ENCODE results near the gene FXYD6.
A peak's percentile ranks its signal among the peaks of the same experiment; 100 is the strongest.
"Not testable (repeated sequence)": the region's sequence is repeated elsewhere in the genome, so short reads cannot be mapped to it uniquely, and the experiment has no call there.

FXYD6 gene

DNA sequence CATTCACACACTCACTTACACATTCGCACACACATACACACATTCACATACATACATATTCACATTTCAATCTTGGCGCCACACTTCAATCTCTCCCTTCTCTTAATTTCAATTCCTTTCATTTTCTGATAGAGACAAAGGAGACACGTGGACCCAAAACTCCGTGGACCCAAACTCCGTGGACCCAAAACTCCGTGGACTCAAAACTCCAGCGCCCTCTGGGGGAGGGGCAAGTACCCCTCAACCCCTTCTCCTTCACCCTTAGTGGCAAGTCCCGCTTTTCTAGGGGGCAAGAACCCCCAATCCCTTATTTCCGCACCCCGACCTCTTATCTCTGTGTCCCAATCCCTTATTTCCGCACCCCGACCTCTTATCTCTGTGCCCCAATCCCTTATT, 66.4 kb downstream of the FXYD6 start:
- not testable (repeated sequence) for DNase-seq

DNA sequence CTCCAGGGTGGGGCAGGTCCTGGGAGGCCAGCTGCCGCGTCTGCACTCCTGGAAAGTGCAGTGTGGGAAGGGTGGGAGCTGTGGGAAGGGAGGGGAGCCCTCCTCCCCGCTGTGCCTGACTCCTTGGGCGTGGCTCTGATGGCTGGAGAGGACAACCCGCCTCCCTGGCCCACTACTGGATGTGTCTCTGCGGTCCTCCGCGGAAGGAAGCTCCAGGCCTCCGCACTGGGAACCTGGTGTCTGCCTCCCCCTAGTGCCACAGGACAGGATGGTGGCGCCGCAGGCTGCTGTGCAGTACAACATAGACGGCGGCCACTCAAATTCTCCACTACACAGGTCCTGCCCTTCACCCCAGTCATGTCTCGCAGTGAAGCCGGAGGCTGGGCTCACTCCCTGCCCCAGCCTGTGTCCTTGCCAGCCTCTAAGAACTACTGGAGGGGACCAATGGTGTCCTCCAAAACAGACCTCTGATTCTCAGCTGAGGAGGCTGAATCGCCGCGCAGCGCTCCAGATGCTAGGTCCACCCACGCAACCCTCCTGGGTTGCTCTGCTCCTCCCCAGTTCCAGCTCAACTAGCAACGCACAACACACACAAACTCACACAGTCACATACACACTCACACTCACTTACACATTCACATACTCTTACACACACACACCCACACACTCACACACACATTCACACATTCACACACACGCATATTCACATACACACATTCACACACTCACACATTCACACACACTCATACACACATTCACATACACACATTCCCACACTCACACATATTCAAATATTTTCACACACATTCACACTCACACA, 67.0 kb downstream of the FXYD6 start:
- no peak for DNase-seq

DNA sequence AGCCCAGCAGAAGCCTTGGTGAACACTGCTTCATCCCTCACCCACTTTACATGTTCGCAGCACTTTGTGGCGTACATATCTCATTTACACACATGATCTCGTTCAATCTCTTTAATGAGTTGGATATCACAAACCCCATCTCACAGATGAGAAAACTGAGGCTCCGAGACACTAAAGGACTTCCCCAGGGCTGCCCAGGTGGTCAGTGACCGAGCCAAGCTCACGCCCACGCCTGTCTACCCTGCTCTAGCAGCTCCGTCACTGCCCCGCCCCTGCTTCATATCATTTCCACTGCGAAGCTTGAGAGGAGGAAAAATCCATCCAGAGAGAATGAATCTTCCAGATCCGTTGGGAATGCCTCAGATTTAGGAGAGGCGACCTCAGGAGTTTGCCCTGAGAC, 67.7 kb downstream of the FXYD6 start:
- DNase-seq: no peak

DNA sequence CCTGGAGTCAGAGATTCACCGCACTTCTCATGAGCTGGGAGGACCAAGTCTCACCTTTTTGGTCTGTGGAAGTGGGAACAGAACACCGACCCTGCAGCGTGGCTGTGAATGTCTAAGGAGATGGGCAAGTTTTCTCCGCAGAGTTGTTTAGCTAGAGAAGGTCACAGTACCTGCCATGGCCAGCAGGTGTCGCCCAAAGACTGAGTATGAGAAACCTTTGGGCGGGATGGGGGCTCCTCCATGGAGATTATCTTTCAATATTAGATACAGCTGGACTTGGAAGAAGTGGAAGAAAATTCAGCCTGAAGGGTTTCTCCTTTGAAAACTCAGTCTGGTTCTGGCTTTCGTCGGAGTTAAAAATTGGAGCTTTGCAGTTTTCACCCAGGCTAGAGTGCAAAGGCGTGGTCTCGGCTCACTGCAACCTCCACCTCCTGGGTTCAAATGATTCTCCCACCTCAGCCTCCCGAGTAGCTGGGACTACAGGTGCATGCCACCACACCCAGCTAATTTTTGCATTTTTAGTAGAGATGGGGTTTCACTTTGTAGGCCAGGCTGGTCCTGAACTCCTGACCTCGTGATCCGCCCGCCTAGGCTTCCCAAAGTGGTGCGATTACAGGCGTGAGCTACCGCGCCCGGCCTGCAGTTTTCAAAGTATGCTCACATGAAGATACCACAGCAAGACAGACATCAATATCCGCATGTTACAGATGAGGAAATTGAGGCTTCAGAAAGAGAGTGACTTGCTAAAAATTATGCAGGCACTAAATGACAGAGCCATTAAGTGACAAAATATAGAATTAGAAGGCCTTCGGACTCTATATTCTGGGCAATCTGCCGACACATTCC, 68.8 kb downstream of the FXYD6 start:
- DNase-seq: peak; percentile 25

DNA sequence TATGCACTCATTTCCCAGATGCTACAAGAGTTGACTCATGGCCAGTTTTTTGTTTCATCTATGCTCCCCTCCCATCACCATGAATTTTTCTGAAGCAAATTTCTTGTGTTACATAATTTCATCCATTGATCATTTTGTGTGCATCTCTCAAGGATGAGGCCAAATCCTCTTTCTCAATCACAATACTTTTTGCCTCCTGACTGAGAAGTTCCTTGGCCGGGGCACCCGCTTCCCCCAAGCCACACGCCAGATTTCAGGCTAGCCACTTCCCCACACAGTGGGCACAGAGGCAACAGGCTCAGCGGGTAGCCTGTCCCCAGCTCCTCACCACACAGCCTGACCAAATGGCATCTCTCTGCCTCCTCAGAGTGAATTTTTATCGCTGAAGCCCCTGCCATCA, 69.6 kb downstream of the FXYD6 start:
- no peak for DNase-seq

DNA sequence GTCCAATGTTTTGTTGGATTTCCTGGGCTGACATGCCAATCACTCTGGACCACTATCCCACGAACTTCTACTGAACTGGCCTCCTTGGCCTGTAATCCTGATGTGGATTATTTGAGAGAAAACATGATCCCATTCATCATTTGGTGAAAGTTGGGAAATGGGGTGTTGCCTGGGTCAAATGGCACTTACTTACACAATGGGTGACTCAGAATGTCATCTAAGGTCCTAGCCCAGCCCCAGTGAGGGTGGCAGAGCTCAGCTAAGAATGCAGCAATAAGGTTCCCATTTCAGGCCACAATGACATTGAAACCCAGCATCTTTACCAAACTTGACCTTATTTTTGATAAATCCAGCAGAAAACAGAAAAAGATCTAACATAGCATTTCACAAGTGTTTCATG, 71.4 kb downstream of the FXYD6 start:
- DNase-seq: no peak

DNA sequence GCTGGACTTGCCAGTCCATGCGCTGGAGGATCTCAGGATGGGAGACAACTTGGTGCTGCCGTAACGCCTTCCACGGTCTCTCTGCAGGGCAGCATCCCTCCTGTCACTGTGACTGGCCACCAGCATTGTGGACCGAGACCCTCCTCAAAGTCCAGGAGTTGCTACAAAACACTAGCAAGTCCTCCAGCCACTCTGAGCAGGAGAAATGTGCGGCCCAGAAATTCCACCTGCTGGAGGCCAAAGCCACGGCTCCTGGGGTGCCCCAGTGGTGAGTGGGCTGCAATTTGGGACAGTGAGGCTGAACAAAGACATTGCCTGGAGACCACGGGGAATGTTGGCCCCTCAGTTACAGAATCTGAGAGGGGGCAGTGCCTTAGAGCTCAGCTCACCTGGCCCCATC, 72.6 kb downstream of the FXYD6 start:
- no peak for DNase-seq

DNA sequence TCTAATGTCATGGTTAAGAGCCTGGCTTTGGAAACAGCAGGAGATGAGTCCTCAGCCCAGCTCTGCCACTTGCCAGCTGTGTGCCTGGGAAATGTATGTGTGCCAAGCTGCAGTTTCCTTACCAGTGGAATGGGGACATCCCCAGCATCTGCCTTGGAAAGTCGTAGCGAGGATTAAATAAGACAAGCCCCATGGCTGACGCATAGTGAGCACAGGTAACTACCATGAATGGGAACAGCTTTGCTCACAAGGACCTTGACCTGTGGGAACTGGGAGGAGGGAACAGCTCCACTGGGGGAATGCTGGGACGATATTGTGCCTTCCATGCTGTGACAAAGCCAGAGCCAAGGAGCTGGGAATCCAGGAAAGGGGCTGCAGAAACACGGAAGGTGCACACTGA, 76.8 kb downstream of the FXYD6 start:
- DNase-seq: no peak

DNA sequence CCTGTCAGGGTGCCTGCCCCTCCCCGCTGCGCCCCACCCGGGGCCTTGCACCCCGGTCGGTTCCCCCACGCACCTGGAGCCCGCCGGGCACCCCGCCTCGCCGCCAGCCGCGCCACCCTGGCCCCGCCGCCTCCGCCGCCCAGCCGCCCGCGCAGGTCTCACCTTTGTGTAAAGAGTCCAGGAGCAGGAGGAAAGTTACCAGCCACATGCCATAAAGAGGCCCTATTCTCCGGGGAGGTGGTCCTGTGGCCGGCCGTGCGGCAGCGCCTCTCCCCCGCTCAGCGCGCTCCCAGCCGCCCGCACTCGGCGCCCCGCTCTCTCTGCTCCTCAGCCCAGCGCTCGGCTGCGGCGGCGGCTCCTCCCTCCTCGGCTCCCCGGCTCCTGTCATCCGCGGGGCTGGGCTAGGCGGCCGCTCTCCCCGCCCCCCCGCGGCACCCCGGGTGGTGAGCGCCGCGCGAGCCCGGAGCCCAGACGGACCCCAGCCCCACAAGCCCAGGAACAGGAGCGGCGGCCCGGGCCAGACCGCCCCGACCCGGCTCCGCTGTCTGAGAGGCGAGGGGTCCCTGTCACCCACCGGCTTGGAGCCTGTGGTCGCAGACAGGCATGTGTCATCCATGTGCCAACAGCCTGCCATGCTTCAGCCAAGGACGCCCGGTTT, 79.5 kb downstream of the FXYD6 start, which contains the start of gene DSCAML1:
TSS of gene DSCAML1 (minus strand) at position 345 of the 658 bp plus-strand sequence. CDS start at position 208, 137 bp downstream.
- DNase-seq: no peak

DNA sequence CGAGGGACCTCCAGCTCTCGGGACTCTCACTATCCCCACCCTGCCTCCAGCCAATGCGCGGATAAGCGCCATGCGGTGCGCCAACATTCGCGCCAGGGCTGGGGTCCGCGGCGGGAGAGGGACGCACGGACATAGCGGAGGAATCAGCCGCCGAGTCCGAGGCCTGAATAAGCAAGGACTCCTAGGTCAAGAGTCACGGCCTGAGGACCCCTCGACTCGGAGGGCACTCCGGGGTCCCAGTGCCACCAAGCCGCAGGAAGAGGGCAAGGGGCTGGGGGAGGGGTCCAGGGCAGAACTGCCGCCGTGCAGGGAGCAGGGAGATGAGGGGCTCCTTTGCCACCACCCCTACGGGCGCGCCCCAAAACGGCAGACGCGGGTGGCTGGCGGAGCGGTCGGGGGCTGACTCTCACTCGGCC, 80.0 kb downstream of the FXYD6 start:
- no peak for DNase-seq

DNA sequence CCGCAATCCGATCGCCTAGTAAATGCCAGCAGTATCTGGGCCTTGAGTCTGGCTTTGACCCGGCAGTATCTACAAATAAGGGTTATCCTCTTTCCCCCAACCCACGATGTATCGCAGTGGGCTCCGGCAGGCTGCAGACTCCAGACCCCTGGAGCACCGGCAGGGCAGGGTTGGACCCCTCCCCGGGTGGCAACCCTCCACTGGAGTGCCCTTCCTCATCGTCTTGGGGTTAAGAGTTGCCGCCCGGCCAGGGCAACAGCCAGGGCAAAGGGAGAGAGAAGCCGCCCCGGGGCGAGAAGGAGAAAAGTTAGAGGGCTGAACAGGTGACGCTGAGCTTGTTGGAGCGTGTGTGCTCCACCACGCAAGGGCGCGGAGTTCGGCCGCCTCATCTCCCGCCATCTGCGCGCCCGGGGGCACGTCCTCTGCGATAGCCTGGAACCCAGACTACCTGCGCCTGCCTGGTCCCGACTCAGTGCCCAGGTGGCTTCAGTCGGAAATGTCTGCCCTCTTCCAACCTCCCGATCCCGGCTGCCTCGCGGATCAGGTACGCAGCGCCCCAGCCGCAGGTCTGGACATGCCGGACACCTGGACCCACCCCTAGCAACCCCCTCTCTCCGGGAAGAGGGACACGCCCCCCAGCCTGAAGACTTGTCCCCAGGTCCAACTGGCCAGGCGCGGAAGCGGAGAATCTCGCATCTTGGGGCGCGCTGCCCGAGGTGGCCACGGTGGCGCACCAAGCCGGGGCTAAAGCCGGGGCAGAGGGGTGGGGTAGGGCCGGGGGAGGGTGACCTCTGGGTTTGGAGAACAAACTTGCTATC, 80.6 kb downstream of the FXYD6 start:
- DNase-seq: no peak

DNA sequence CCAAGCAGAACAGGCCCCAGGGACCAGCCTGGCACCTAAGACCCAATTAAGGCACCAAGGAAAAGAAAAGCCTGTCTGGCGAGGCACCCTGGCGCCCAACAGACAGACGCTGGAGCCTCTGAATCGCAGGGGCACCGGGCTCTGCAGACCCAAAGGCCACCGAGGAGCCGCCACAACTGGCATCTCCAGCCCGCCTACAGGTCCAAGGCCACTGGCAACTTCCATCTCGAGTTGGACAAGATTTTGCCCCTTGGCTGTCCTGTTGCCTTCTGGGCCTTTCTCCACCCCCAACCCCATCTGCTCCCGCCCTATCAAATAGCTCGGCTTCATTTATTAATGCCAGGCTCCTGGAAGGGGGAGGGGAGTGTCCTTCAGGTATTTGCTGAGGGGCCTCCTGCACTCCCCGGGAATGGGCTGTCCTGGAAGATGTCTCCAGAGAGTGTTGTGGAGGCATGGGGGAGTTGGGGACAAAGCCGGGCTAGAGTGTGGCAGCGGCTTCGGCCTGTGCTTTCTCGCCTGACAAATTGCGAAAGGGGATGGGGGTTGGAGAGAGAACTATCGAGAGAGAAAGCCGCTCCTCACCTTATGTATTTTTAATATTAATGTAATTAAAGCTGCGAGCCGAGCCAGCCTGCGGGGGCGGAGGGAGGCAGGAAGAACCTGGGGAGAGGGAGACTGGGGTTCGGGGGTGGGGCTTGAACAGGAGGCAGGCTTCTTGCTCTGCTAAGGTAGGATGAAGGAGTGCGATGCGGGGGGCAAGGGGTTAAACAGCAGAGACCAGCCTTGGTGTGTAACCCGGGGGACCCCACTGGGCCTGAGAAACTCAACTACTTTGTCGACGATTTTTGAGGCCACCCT, 81.5 kb downstream of the FXYD6 start:
- no peak for DNase-seq

DNA sequence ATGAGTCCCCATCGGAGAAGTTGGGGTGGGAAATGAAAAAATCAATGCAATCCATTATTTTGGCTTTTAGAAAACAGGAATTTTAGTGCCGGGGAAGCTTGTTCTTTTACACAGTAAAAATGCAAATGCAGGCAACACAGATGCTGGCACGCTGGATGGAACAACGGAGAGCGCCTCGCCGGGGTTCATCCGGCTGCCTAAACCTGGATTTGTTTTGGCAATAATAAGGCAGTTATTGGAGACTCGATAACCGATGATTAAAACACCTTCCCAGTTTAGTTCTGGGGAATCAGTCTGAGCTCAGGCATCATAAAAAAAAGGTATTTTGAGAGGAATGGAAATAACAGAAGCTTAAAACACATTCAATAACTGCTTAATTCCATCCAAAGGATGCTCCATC, 82.3 kb downstream of the FXYD6 start:
- no peak for DNase-seq

DNA sequence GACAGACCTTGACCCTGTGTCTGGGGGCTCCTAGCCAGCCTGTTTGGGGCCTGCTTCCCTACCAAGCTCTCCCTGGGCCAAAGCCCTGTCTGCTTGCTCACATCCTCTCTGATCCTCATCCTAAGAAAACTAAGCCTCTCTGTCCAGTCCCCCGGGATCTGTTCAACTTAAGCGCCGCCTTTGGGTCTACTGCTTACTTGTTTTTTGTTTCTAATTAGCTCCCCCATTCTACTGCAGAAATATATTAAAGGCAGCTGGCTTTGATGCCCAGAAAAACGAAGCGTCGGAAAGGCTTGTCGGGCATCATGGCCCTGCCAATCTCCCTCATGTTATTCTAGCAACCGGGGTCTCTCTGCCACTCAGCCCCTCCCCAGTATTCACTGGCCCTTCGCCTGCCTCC, 82.9 kb downstream of the FXYD6 start:
- DNase-seq: no peak

DNA sequence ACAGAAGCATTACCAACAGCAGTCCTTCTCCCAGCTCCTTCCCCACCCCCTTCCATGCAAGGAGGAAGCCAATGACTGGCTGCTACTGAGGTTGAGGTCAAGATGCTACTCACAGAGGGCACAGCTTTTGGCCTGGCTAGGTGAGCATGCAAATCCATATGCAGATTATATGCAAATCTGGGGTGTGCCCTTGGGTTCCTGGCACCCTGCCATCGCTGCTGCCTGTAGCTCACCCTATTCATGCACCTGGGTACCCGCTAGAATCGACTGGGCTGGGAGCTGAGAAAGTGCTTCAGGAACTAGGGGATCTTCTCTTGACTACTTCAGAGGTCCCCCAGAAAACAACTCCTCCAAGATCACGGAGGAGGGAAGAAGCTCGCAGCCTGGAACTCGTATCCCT, 83.5 kb downstream of the FXYD6 start:
- no peak for DNase-seq

DNA sequence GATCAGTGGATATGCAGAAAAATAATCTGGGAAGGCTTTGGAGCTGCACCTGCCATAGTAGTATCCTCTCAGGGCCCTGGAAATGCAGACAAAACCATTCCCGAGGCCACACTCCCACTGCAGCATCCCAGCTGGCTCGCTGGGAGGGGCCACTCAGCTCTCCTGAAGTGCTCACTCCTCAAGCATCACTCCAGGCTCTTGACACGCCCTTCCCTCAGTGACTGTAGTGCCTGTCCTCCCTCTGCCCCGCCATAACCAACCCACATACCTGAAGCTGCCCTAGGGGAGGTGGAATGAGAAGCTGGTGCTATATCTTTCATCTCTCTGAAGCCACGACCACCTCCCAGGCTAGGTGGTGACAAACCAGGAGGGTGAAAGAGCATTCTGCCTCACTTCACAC, 84.2 kb downstream of the FXYD6 start:
- DNase-seq: no peak

DNA sequence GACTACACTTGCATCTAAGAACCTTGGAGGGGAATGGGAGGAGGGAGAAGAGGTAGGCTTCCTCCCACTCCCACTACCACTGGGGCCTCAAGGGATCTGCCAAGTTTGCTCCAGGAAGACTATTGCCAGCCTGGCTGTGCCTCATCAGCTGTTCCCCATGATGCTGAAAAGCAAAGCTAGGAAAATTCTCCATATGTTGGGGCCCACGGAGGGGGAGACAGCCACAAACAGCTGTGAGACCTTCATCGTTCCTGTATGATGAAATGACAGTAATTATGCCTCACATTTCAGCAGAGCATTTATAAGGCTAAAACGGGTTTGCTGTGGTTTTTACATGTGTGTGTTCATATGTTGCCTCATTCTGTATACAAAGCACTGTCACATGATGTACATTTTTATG, 86.2 kb downstream of the FXYD6 start:
- no peak for DNase-seq

DNA sequence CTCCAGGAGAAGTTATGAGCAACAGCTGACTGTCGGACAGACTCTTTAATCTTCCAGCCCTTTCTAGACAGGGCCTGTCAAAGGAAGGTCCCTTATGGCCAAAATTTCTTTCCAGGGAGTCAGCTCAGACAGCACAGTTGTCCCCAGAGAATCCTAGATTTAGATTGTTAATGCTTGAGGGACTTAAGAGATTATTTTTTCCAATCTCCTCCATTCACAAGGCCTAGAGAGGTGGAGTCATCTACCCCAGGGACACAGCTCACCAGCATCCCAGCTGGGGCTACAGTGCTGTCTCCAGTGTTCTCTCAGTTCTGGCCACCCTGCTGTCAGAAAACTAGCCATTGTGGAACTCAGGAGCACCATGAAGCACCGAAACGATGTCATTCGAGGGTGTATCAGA, 87.2 kb downstream of the FXYD6 start:
- no peak for DNase-seq
